Stimulated activated CD8-positive, alpha-beta memory T cell treated with anti-CD3 and anti-CD28 coated beads, Interleukin-15, amount 100 ng/mL, for 4 hours (primary cell): ENCODE results near the gene DHX36.

Source experiments
- DNase-seq, 2 donors: peaks; one replicate each; pipeline ENCODE4 v3.0.0-alpha.2; 2020; ENCODE audit warnings: low read depth in 2 of 2

DHX36 gene, protein sequence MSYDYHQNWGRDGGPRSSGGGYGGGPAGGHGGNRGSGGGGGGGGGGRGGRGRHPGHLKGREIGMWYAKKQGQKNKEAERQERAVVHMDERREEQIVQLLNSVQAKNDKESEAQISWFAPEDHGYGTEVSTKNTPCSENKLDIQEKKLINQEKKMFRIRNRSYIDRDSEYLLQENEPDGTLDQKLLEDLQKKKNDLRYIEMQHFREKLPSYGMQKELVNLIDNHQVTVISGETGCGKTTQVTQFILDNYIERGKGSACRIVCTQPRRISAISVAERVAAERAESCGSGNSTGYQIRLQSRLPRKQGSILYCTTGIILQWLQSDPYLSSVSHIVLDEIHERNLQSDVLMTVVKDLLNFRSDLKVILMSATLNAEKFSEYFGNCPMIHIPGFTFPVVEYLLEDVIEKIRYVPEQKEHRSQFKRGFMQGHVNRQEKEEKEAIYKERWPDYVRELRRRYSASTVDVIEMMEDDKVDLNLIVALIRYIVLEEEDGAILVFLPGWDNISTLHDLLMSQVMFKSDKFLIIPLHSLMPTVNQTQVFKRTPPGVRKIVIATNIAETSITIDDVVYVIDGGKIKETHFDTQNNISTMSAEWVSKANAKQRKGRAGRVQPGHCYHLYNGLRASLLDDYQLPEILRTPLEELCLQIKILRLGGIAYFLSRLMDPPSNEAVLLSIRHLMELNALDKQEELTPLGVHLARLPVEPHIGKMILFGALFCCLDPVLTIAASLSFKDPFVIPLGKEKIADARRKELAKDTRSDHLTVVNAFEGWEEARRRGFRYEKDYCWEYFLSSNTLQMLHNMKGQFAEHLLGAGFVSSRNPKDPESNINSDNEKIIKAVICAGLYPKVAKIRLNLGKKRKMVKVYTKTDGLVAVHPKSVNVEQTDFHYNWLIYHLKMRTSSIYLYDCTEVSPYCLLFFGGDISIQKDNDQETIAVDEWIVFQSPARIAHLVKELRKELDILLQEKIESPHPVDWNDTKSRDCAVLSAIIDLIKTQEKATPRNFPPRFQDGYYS

DNA sequence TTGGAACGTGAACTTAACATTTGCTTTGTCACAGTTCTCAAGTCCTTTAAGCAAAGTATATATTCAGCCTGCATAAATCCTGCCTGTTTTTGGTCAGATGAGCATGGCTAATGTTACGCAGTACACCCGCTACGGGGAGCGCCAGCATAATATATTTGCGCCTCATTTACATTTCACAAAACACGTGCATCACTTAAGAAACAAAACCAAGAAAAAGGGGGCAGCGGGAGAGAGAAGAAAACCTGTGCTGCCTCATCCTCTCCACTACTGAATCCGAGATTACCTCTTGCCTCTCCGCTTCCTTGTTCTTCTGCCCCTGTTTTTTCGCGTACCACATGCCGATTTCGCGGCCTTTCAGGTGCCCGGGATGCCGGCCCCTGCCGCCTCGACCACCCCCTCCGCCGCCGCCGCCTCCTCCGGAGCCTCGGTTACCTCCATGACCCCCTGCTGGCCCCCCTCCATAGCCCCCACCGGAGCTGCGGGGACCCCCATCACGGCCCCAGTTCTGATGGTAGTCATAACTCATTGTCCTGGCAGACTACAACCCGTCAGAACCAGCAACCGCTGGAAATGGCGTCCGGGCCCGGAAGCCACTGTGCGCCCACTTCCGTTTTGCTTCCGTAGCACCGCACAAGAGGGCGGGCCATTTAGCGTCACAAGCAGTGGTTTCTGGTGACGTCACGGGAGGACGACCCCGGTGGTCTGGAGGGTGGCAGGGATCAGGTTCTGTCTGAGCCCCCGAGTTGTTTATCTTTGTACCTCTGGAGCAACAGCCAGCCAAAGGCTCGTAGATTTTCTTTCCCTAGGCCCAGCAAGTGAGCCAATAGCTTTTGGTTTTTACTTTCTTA lies at the start of gene DHX36:
Gene DHX36, minus strand, starts transcription at position 597 of the 848 bp plus-strand sequence. Its CDS starts 71 bp downstream, at position 526.
- DNase-seq: peak; percentile 78 to 87

DNA sequence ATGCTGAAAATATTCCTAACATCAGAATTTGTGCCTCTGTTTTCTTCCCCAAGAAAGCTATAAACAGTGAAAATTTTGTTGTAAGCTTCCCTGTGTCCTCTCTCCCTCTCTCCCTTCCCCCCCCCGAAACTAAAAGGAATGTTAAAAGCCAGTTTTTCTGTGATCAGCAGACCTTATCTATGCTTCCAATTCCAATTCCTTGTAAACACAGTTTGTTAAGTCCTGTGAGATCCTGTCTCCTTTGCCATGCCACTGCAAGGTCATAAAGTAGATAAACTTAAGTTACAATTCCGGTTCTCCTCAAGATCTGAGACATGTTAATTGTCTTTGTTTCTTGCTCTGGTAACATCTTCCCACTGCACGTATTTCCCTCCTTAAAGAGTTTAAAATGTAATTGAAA lies 42.9 kb upstream of the DHX36 start:
- no peak for DNase-seq

DNA sequence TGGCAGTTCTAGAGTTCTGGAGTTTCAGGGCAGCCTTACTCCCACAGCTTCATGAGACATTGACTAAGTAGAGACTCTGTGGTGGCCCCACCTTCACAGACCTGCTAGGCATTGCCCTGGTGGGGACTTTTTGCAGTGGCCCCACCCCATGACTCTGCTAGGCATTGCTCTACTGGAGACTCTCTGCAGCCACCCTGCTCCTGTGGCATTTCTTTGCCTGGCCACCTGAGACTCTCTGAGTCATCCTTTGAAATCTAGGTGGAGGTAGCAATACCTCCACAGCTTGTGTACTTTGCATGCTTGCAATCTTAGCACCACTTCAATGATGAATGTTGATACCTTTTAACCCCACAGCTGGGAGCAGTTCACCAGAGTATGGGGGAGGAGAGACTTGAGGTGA lies 40.6 kb upstream of the DHX36 start:
- DNase-seq: no peak

DNA sequence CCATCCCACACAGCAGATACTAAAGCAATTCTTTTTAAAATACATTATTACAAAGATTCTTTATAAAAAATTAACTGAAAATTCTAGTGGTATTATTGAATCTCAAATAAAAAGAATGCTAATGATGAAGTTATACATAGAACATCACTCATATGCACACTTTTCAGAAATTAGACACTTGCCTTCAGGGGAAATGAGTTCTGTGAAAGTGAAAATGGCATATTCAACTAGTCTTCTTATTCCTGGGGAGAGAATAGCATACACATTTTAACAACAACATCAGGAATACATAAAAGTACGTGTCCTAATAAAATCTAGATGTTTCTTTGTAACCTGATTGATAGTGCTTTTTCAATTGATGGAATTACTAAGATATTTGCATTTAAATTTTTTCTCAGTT lies 36.8 kb upstream of the DHX36 start:
- no peak for DNase-seq

DNA sequence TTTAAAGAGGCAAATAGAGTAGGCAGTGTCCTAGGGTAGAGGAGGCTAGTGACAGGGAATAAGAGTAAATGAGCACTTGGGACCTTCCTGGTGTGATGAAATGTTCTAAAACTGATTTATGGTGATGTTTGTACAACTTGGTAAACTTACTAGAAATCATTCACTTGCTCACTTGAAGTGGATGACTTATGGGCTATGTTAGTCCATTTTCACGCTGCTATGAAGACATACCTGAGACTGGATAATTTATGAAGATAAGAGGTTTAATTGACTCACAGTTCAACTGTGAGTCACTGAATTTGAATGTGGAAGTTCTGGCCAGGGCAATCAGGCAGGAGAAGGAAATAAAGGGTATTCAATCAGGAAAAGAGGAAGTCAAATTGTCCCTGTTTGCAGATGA lies 31.7 kb upstream of the DHX36 start:
- DNase-seq: no peak

DNA sequence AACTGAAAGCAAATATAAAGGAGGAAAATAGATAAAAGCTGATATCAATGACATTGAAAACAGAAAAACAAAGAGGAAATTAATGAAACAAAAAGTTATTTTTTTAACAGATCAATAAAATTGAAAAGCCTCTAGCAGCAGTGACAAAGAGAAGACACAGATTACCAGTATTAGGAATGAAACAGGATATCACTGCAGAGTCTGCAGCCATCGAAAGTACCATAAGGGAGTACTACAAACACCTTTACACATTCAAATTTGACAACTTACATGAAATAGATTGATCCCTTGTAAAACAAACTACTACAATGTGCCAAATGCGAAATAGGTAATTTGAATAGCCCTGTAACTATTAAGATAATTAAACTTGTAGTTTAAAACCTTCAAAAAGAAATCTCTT lies 24.9 kb upstream of the DHX36 start:
- no peak for DNase-seq

DNA sequence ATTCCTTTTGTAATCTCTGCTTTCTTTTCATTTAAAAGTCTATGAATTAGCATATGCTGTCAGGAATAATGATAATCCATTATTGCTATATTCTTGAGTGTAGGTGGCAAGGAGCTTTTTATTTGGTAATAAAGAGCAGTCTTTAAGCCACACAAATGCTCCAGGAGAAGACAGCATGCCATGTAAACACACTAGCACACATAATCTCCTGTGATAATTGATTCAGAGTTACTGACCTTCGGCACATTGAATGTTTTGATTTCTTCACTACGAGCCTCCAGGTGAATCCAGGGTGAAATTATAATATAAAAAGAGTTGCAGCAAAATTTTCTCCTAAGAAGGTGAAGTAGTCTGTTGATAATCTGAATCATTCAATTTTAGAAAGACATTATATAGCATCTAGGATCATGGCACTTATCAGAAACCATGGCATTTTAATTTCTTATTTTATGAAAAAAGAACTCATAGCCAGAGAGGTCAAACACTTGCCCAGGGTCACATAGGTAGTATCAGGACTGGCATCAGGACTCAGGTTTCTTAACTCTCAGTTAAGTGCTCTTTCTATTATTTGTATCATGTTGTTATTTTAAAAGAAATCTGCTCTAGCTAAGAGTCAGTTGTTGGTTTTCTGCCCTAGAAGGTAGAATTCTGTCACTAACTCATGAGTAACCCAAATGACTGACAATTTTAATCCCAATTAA lies 21.3 kb upstream of the DHX36 start:
- no peak for DNase-seq

DNA sequence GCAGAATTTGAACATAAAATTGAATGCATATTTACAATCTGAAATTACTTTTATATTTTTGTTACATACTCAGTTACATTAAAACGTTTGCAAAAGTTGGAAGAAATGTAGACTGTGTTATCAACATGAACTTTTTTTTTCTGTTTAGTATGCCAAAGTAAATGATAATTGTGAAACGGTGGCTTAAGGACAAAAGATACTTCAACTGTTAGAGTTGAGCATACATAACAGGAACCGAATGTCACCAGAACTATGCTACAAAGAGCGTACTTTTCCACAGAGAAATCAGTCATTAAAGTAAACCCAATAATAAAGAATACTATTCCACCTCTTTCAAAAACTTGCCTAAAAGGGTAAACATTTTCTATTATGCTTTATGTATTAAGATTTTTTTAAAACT lies 14.3 kb upstream of the DHX36 start:
- DNase-seq: no peak

DNA sequence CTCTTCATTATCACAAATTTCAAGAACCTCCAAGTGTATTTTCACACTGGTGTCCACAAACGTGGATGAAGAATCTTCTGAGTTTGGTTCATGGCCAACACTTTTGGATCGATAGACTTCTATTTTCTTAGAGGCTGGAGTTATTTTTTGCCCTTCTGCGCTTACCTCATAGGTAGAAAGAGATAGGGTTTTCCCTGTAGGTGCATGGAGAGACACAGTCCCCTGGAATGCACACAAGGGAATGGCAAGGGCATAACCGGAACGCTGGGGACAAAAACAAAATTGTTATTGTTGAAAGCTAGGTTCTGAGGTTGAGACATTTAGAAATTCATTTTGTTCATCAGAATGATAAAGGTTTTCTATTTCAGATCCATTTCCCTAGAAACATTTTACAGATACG lies 13.7 kb upstream of the DHX36 start:
- no peak for DNase-seq

DNA sequence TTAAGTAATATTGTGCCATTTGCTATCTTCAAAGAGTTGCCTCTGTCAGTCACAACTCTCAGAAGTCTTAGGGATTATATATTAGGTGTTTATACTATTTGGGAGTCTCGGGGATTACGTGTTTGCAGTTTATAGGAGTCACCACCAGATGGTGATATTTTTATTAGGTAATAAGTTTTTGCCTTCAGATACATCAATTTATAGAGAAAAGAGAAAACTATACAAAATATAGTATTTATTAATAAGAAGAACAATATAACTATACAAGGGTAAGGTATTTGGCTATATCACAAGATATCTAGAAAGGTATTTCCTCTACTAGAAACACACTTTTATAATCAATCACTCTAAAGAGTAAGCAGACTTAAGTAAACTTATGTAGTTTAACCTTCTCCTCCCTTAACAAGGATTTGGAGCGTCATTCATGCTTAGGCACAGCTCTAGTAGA lies 10.7 kb upstream of the DHX36 start:
- no peak for DNase-seq

DNA sequence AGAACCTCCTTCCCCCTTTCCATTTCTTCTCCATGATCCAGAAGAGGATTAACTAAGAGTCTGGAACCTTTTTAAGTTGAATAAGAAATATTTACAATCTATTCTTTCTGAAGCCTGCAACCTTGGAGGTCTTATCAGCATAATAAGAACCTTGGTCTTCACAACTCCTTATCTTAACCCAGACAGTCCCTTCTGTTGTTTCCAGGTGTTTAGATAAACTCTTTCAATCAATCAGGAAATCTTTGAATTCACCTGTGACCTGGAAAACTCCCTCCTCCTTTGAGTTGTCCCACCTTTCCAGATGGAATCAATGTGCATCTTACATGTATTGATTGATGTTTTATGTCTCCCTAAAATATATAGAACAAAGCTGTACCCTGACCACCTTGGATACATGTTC lies 3.6 kb upstream of the DHX36 start:
- DNase-seq: no peak

DNA sequence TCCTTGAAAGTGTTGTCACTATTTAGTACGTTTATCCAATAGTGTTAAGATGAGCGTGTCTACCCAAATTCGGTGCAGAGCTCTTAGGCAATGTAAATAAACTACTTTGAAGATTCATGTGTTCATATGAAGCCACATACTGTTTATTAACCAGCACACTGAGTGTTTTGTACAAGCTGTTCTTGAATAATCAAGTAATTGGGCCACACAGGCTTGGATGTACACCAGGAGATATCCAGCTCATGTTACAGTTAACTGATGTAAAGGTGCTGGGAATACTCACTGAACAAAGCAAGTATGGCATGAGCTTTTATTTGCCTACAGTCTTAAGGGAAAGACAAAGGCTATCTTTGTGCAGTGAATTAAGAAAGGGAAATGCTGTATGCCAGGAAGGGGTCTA lies 632 bp upstream of the DHX36 start:
- no peak for DNase-seq

DNA sequence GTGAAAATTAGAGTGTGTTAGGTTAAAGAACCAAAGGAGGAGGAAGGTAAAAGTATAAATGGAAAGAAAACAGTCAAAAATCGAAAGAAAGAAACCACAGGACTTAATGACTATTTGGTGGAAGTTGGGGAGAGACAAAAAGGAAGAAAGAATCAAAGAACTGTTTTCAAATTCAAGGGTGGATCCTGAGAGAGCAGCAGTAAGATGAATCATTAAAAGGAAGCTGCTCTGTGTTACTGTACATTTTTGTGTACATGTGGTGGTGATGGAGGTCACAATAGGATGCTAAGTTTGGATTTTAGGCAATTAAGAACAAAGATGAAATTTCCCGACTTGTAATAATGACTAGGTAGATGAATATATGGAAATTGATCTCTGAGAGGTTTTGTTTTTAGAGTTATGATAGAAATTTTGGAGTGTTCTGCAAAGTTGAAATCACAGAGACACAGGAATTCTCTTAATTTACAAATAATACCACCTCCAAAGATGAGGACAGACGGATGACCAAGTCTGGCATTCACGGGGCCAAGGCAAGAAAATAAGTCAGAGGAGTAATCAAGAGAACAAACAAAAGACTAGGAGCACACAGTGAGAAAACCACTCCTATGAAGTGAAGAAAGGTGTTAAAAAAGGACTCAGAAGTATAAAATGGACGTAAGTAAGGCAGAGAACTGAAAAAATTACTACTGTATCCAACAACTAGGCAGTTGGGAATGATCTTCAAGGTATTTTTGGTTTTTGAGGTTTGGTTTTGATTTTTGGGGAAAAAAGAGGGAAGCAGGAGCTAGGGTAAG lies 7.1 kb downstream of the DHX36 start:
- no peak for DNase-seq

DNA sequence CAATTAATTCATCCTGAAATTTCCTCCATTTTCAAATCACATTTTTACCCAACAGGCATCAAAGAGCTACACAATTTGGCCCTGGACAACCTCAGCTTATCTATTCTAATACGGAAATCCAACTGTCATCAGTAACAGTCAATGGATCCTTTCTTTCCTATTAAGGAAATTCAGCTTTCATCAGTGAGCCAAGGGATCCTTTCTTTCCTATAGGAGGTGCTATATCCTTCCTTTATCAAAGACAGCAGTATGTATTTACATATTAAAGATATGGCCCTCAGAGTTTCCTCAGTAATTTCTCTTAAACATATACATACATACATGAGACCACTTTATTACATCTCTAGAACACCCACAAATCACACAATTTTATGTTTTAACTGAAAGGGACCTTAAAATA lies 10.1 kb downstream of the DHX36 start:
- DNase-seq: no peak

DNA sequence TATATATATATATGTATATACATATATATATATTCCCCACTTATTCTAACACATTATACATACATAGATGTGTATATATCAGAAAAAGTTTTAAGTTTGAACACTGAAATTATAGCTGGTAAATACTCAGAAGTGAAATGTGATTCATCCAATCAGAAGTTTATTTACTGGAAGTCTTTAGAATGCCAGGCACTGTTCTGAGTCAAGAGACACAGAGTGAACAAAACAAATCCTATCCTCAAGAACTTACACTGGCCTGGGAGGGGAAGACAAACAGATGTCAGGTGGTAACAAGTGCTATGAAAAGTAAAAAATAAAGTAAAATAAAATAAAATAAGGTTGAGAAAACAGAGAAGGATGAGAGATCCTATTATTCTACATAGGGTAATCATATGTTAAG lies 13.4 kb downstream of the DHX36 start:
- no peak for DNase-seq

DNA sequence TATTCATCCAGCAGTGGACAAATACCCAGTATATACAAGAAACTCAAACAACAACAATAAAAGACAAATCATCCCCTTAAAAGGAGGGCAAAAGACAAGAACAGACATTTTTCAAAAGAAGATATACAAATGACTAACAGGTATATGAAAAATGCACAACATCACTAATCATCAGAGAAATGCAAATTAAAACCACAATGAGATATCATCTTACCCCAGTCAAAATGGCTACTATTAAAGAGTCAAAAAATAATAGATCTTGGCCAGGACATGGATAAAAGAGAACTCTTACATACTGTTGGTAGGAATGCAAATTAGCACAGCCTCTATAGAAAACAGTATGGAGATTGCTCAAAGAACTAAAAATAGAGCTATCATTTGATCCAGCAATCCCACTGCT lies 16.9 kb downstream of the DHX36 start:
- DNase-seq: no peak

DNA sequence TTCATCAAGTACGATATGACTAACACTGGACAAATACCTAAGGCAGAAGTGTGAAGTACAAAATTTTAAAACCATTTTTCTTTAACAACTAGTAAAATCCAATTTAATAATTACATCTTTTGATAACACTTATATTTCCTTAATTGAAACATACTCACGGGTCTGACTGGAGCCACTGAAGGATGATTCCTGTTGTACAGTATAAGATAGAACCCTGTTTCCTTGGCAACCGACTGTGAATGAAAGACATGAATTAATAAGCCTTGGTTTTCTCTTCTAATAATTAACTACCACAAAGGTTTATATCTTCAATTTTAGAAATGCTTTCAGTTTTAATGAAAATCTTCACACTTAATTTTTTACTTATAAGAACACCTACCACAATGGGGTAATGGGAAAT lies 19.4 kb downstream of the DHX36 start:
- no peak for DNase-seq

DNA sequence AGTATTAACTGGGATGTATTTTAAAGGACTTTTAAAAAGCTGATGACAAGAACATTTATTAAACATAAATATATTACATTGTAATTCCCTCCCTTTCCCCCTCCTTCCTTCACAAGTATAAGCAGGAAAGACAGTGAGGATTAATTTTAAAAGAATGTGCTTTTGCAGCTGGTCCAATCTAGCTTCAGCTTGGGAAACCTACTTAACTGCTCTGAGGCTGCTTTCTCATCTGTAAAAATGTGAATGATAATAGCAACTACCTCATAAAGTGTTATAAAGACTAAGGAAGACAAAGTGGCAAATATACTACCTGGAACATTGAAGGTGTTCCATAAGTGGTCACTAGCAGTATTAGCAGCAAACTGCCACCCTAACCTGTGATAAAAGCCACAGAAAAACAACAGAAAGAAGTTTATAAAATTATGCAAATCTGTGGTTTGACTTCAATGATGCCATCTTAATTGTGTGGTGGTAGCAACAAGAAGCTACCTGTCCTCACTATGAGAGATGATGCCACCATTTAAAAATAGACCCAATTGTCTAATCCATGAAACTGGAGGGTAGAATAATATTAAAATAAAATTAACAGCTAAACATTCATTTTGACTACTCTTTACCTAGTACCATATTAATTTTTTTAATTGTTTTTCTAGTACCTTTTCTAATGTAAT lies 20.0 kb downstream of the DHX36 start:
- DNase-seq: no peak

DNA sequence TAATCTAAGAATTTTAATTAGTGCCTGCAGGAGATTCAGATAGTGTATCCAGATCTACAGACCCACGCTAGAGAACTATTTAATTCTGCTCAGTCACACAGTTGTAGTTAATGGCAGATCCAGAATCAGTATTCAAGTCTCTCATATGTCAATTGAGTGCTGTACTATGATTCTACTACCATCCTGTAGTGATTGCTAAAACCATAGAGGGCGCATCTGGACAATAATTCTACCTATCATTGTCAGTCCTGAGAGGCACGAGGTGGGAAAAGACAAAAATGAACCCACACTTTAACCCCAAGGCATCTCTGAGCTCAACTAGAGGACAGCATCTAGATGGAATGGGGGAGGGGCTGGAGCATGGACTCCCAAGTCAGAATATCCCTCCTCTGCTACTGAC lies 22.7 kb downstream of the DHX36 start:
- DNase-seq: no peak

DNA sequence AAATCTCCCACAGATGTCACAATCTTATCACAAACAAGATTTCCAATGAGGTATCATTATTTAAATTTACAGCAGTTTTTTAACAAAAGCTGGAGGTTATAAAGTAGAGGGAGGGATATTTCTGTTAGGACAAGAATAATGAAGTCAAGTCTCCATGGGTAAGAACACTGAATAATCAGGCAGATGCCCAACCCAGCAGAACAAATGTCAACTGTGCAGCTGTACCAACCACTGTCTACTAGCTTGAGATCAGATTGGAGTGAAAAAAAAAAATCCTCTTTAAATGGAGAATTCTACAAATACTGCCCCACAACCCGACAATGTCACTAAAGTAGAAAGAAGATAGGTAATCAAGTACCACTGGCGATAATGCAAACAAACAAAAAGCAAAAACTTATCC lies 30.3 kb downstream of the DHX36 start:
- no peak for DNase-seq
